HG03442 (cell line): ENCODE results near the gene BOK.
A peak's percentile ranks its signal among the peaks of the same experiment; 100 is the strongest.

Experiments
- ATAC-seq: cut with Tn5 transposase; IDR thresholded peaks from one replicate; pipeline ENCODE4 v1.9.1; 2021; ENCODE audit warnings: mild to moderate bottlenecking, moderate library complexity; ENCODE audit not compliant: unreplicated experiment

BOK gene

GRCh38 chr2:241598061-241598460 lies 39.5 kb downstream of the BOK start:
- ATAC-seq = no peak

- ATAC-seq = no peak
These were observed 39.9 kb downstream of the BOK start for GRCh38 chr2:241598487-241598886.

GRCh38 chr2:241599615-241600014 lies 41.1 kb downstream of the BOK start:
- ATAC-seq = no peak

- no peak for ATAC-seq
These were observed 43.3 kb downstream of the BOK start for GRCh38 chr2:241601841-241602240.

- no peak for ATAC-seq
These were observed 44.2 kb downstream of the BOK start for GRCh38 chr2:241602720-241603119.

- ATAC-seq = no peak
These were observed 45.1 kb downstream of the BOK start for GRCh38 chr2:241603686-241604085.

- ATAC-seq = no peak
These were observed 47.6 kb downstream of the BOK start for GRCh38 chr2:241606186-241606585.

GRCh38 chr2:241607162-241607885 lies 48.8 kb downstream of the BOK start:
- no peak for ATAC-seq

- no peak for ATAC-seq
These were observed 50.3 kb downstream of the BOK start for GRCh38 chr2:241608881-241609280.

- ATAC-seq = peak; percentile 92
These were observed 51.6 kb downstream of the BOK start for GRCh38 chr2:241609859-241610793.

GRCh38 chr2:241611062-241611461 lies 52.5 kb downstream of the BOK start:
- ATAC-seq = no peak

GRCh38 chr2:241612156-241613016 lies 53.8 kb downstream of the BOK start:
- no peak for ATAC-seq

- no peak for ATAC-seq
These were observed 54.7 kb downstream of the BOK start for GRCh38 chr2:241613017-241613780.

GRCh38 chr2:241615041-241615440 lies 56.5 kb downstream of the BOK start:
- ATAC-seq = no peak

GRCh38 chr2:241615522-241616052 lies 57.0 kb downstream of the BOK start:
- no peak for ATAC-seq

- no peak for ATAC-seq
These were observed 57.9 kb downstream of the BOK start for GRCh38 chr2:241616168-241617125.

GRCh38 chr2:241617431-241618154 lies 59.0 kb downstream of the BOK start:
- peak; percentile 54 for ATAC-seq

GRCh38 chr2:241618296-241618805 lies 59.8 kb downstream of the BOK start:
- ATAC-seq = no peak
